IMR-90 (cell line): ENCODE data around the gene ZNF236. TPM values are rescaled to one million over a fixed set of nuclear protein-coding genes. Genes with fewer than 3 reads are reported as not detected.

Experiments used
- ATAC-seq: fragments of 200-7000 bp; cut with Tn5 transposase; 2 replicates; pipeline ENCODE4 v1.9.1; 2020; ENCODE audit warnings: low read depth, mild to moderate bottlenecking, moderate library complexity
- BruUV-seq: library from RNA; stranded (reverse); fragments of 400-500 nt; replicated peaks from 2 replicates; lab custom pipeline; 2021; lab: Mats Ljungman, UMichigan
- CTCF ChIA-PET: fragments of 300-600 bp; formaldehyde crosslinking; extraction: SDS; loops from one replicate; lab custom pipeline; 2021; ENCODE audit warnings: antibody characterized with exemption; lab: Yijun Ruan, JAX
- POLR2A ChIA-PET: fragments of 300-600 bp; sonication (Branson Sonifier 250); formaldehyde crosslinking; loops from one replicate; lab custom pipeline; 2022; ENCODE audit warnings: antibody characterized with exemption; ENCODE audit not compliant: unreplicated experiment; lab: Charles Lee
- DNase-seq: peaks from one replicate; pipeline ENCODE4 v3.0.0; 2013
- H2AFZ ChIP-seq: replicated peaks from 2 replicates; pipeline ENCODE3; 2013; ENCODE audit warnings: low read length, mild to moderate bottlenecking; ENCODE audit not compliant: poor library complexity
- H2AK5ac ChIP-seq: 2 replicates; pipeline ENCODE4 v1.6.1; 2013; ENCODE audit warnings: low read depth, low read length, inconsistent platforms
- H2AK9ac ChIP-seq: replicated peaks from 2 replicates; pipeline ENCODE3; 2013; ENCODE audit warnings: mild to moderate bottlenecking, low read depth, low read length, moderate library complexity; ENCODE audit not compliant: poor library complexity
- H2BK120ac ChIP-seq: 2 replicates; pipeline ENCODE4 v1.6.1; 2013; ENCODE audit warnings: low read depth, low read length, inconsistent platforms
- H2BK15ac ChIP-seq: 3 replicates; pipeline ENCODE4 v1.6.1; 2013; ENCODE audit warnings: low read depth, low read length, inconsistent platforms
- H2BK20ac ChIP-seq: 2 replicates; pipeline ENCODE4 v1.6.1; 2013; ENCODE audit warnings: low read depth, mild to moderate bottlenecking, inconsistent platforms, low read length, moderate library complexity
- H2BK5ac ChIP-seq: 2 replicates; pipeline ENCODE4 v1.6.1; 2013; ENCODE audit warnings: mild to moderate bottlenecking, low read depth, low read length, inconsistent platforms; ENCODE audit not compliant: poor library complexity, severe bottlenecking
- H3K14ac ChIP-seq: replicated peaks from 2 replicates; pipeline ENCODE4 v1.6.1; 2013; ENCODE audit warnings: low read depth, low read length, inconsistent platforms
- H3K18ac ChIP-seq: 2 replicates; pipeline ENCODE4 v1.6.1; 2013; ENCODE audit warnings: low read depth, low read length, control low read depth
- H3K23ac ChIP-seq: 2 replicates; pipeline ENCODE4 v1.6.1; 2013; ENCODE audit warnings: low read depth, low read length, inconsistent platforms
- H3K27ac ChIP-seq: 2 replicates; pipeline ENCODE4 v1.5.1; 2013; ENCODE audit warnings: mild to moderate bottlenecking, control low read depth, low read length; ENCODE audit not compliant: insufficient read depth
- H3K27me3 ChIP-seq: 2 replicates; pipeline ENCODE4 v1.6.1; 2013; ENCODE audit warnings: low read length; ENCODE audit not compliant: control insufficient read depth, insufficient read depth
- H3K36me3 ChIP-seq: 2 replicates; pipeline ENCODE4 v1.6.1; 2013; ENCODE audit warnings: low read length, mixed read lengths; ENCODE audit not compliant: control insufficient read depth, insufficient read depth
- H3K4ac ChIP-seq: 2 replicates; pipeline ENCODE4 v1.6.1; 2013; ENCODE audit warnings: low read depth, low read length, inconsistent platforms
- H3K4me1 ChIP-seq: 2 replicates; pipeline ENCODE4 v1.6.1; 2013; ENCODE audit warnings: low read length, mixed read lengths; ENCODE audit not compliant: control insufficient read depth, insufficient read depth
- H3K4me2 ChIP-seq: 2 replicates; pipeline ENCODE4 v1.6.1; 2013; ENCODE audit warnings: low read depth, mild to moderate bottlenecking, control low read depth, low read length, moderate library complexity
- H3K4me3 ChIP-seq: 2 replicates; pipeline ENCODE4 v1.5.1; 2013; ENCODE audit warnings: low read depth, mild to moderate bottlenecking, control low read depth, low read length, moderate library complexity; ENCODE audit not compliant: insufficient read depth
- H3K56ac ChIP-seq: 2 replicates; pipeline ENCODE4 v1.6.1; 2013; ENCODE audit warnings: low read length, inconsistent platforms; ENCODE audit not compliant: insufficient read depth; ENCODE audit errors: extremely low read depth
- H3K79me1 ChIP-seq, 2 experiments: 2 replicates each; pipeline ENCODE4 v1.6.1; 2013; ENCODE audit warnings: low read length in 2 of 2, inconsistent platforms in 1 of 2, low read depth in 1 of 2
- H3K9ac ChIP-seq: 2 replicates; pipeline ENCODE4 v1.6.1; 2013; ENCODE audit warnings: low read depth, low read length, control low read depth
- H3K9me1 ChIP-seq: 2 replicates; pipeline ENCODE4 v1.6.1; 2013; ENCODE audit warnings: low read length, inconsistent platforms; ENCODE audit not compliant: insufficient read depth
- H3K9me3 ChIP-seq: 2 replicates; pipeline ENCODE4 v1.6.1; 2013; ENCODE audit warnings: low read length; ENCODE audit not compliant: control insufficient read depth, insufficient read depth
- H4K20me1 ChIP-seq: 2 replicates; pipeline ENCODE4 v1.6.1; 2013; ENCODE audit warnings: low read length, inconsistent platforms; ENCODE audit not compliant: insufficient read depth
- H4K5ac ChIP-seq: 2 replicates; pipeline ENCODE4 v1.6.1; 2013; ENCODE audit warnings: mild to moderate bottlenecking, low read depth, low read length, control low read depth
- H4K8ac ChIP-seq, 2 experiments: 2 replicates each; pipeline ENCODE4 v1.6.1; 2013; ENCODE audit warnings: low read depth in 2 of 2, low read length in 2 of 2, control low read depth in 1 of 2, inconsistent platforms in 1 of 2
- H4K91ac ChIP-seq: 2 replicates; pipeline ENCODE4 v1.6.1; 2013; ENCODE audit warnings: low read depth, low read length, inconsistent platforms; ENCODE audit not compliant: insufficient read depth
- MAFK ChIP-seq: IDR thresholded peaks from 2 replicates; pipeline ENCODE4 v1.6.1; 2012; ENCODE audit warnings: low read depth, low read length, improper control_type of control experiment
- NFE2L2 ChIP-seq: fragments of 150-350 bp; IDR thresholded peaks from 2 replicates; pipeline ENCODE4 v1.6.1; 2016; ENCODE audit warnings: low read depth, mild to moderate bottlenecking, low read length
- RCOR1 ChIP-seq: IDR thresholded peaks from 2 replicates; pipeline ENCODE4 v1.6.1; 2012; ENCODE audit warnings: mild to moderate bottlenecking, low read length, improper control_type of control experiment; ENCODE audit not compliant: insufficient replicate concordance
- WGBS, 2 experiments: methylation state at CpG; one replicate each; pipeline versions ENCODE4 v1.1.5 to v1.1.7; 2013; ENCODE audit warnings: missing lambda C conversion rate in 2 of 2; ENCODE audit not compliant: insufficient read length in 1 of 2; ENCODE audit errors: extremely low coverage in 2 of 2; 5-methylcytosine and 5-hydroxymethylcytosine counted together
- dilution Hi-C: fragments of 300-500 bp; cut with HindIII; formaldehyde crosslinking; loops from one replicate; pipeline ENCODE4 v1.14.3; 2018; ENCODE audit warnings: low sequenced_read_pairs; ENCODE audit not compliant: unreplicated experiment
- in situ Hi-C: fragments of 300-500 bp; cut with MboI; formaldehyde crosslinking; loops from 3 replicates; pipeline ENCODE4 v1.14.3; 2019; ENCODE audit warnings: low sequenced_read_pairs, inconsistent platforms, mixed read lengths
- intact Hi-C: fragments of 100-400 bp; cut with micrococcal nuclease; formaldehyde crosslinking; loops from 2 replicates; pipeline ENCODE4 v1.10.0; 2022
- polyA plus RNA-seq, 3 experiments: library from polyadenylated mRNA; depleted of rRNA; stranded (reverse); fragments of >200 nt; gene quantifications; 2 replicates each; pipeline ENCODE4 v1.2.3, GENCODE V29; 2012; ENCODE audit warnings: low replicate concordance in 1 of 3
- total RNA-seq: library from RNA; depleted of rRNA; stranded (reverse); fragments of >200 nt; gene quantifications from 2 replicates; pipeline ENCODE4 v1.2.3, GENCODE V29; 2012

ZNF236 gene
- total and polyA plus RNA-seq, 2 of the 4 experiments (the other 2 are of a cell fraction): 3.6 to 9.7 TPM

- no peak overlapping the region for H4K8ac ChIP-seq
- H3K4me3 ChIP-seq: no peak overlapping the region
- no peak overlapping the region for H2BK5ac ChIP-seq
- no CpG with 5 or more reads among the region's 7 CpGs for whole genome bisulfite sequencing, 2 experiments
- H3K4ac ChIP-seq: no peak overlapping the region
- no peak overlapping the region for H2AK5ac ChIP-seq
- no peaks in the 10 kb centered on the region for H3K9me3 ChIP-seq
- H2BK20ac ChIP-seq: no peak overlapping the region
- no peak overlapping the region for H3K9ac ChIP-seq
- H4K5ac ChIP-seq: no peak overlapping the region
- no peak overlapping the region for H3K23ac ChIP-seq
- H3K9me1 ChIP-seq: no peaks in the 10 kb centered on the region
- H2BK120ac ChIP-seq: no peak overlapping the region
- CTCF ChIA-PET: interaction anchor here (2.0 kb wide), 1 partner anchor 10 kb away, joined by 5 read pairs; no protein-coding TSS in a partner anchor
- H4K20me1 ChIP-seq: no peaks in the 10 kb centered on the region
- no peaks in the 10 kb centered on the region; a peak in 1 of 4 replicates for H3K79me1 ChIP-seq
- H3K36me3 ChIP-seq: peaks cover 45% of the 10 kb centered on the region
- H2AK9ac ChIP-seq: no peak overlapping the region
- POLR2A ChIA-PET: no interaction called here
- H3K14ac ChIP-seq: no peak overlapping the region
- H3K27ac ChIP-seq: no peak overlapping the region
- TF ChIP-seq MAFK (no peak), NFE2L2 (no peak), RCOR1 (no peak)
- H3K56ac ChIP-seq: no peak overlapping the region
- H3K27me3 ChIP-seq: no peaks in the 10 kb centered on the region
- H3K18ac ChIP-seq: no peak overlapping the region
- dilution Hi-C loops (no loop called here), intact Hi-C loops (no loop called here), in situ Hi-C loops (no loop called here)
- no peak overlapping the region for H3K4me2 ChIP-seq
- no peak for DNase-seq
- H3K4me1 ChIP-seq: no peaks in the 10 kb centered on the region
- no peak for ATAC-seq
- no TSS peak for BruUV-seq
- H4K91ac ChIP-seq: no peak overlapping the region
- H2AFZ ChIP-seq: no peak overlapping the region
- no peak overlapping the region for H2BK15ac ChIP-seq
These were observed 91.2 kb downstream of the ZNF236 start for GRCh38 chr18:76913583-76913982.
